Heart left ventricle (tissue), 13 donors: ENCODE data around the gene ZNF638.

Experiments
- POLR2A ChIP-seq, 2 donors: fragments of 450-650 bp; IDR thresholded peaks; one replicate each; pipeline ENCODE4 v1.6.1; 2017; ENCODE audit warnings: antibody characterized with exemption in 2 of 2, mild to moderate bottlenecking in 2 of 2, moderate library complexity in 2 of 2
- TF ChIP-seq, protein P1 (sequence below), 12 donors: fragments of 200-600 bp; sonication (generic) in 4 of 12; IDR thresholded peaks; one replicate each; pipeline versions ENCODE4 v1.5.0 to v1.8.0; 2018 to 2022; ENCODE audit warnings: antibody characterized with exemption in 12 of 12, mild to moderate bottlenecking in 5 of 12
- donor health status: ischemic (EF 13 %, LVEDD 7.1; RV severe dilation, severe dysfunction).
- donor health status: DM: no; HTN: yes; CAD: no.
- donor health status: DM: no; HTN: no; CAD: no.
- donor health status: ischemic (EF 25% LVEDD 6.9; RV normal size, moderate dysfunction).
- donor health status: ischemic (EF 25% LVEDD 5.7; RV mildly dilated, moderate dysfunction).
- donor health status: ischemic (EF 35%, LVEDD 5.7; RV mildly dilated, moderate dysfunction).
- donor health status: nonischemic (EF 11% LVEDD 7.7; RV severe dilation, severe dysfunction).
- donor health status: DM: yes; HTN: yes; CAD: no.
- donor health status: PGD.
- donor health status: ischemic (EF 29% LVEDD 5.4; RV normal size, mild dysfunction).
- donor health status: nonischemic (EF 23%, LVEDD 6.1; RV moderate dilation, normal function).

DNA sequence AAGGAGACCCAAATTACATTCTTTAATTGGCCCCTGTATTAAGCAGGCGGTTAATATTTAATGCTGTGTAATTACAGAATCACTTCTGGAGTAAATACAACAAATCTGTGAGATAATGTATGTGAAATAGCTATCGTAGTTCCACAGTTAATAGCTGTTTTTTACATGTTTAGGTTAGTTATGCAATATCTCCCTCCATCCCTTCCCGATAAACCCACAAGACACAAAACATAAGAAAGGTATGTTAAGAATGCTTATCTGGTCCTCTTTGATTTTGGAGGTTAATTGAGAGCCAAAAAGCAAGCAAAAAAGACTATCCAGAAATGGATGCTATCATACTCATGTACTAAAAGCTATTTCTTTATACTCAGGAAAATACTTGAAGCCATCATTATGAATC, 49.1 kb downstream of the ZNF638 start:
- TF ChIP-seq, protein P1, sequence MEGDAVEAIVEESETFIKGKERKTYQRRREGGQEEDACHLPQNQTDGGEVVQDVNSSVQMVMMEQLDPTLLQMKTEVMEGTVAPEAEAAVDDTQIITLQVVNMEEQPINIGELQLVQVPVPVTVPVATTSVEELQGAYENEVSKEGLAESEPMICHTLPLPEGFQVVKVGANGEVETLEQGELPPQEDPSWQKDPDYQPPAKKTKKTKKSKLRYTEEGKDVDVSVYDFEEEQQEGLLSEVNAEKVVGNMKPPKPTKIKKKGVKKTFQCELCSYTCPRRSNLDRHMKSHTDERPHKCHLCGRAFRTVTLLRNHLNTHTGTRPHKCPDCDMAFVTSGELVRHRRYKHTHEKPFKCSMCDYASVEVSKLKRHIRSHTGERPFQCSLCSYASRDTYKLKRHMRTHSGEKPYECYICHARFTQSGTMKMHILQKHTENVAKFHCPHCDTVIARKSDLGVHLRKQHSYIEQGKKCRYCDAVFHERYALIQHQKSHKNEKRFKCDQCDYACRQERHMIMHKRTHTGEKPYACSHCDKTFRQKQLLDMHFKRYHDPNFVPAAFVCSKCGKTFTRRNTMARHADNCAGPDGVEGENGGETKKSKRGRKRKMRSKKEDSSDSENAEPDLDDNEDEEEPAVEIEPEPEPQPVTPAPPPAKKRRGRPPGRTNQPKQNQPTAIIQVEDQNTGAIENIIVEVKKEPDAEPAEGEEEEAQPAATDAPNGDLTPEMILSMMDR (IDR thresholded peaks at IDR 0.05) = no peak
- TF ChIP-seq POLR2A (IDR thresholded peaks at IDR 0.05) = no peak
